Muscle layer of duodenum (tissue), 2 donors: ENCODE data around the gene ATP6V0A4.

ENCODE experiments used
- H3K27ac ChIP-seq: one replicate; pipeline ENCODE4 v1.7.0; 2013; ENCODE audit warnings: mild to moderate bottlenecking, low read length
- H3K27me3 ChIP-seq: one replicate; pipeline ENCODE4 v1.7.0; 2013; ENCODE audit warnings: low read depth, mild to moderate bottlenecking, control low read depth, low read length
- H3K36me3 ChIP-seq, 2 donors: one replicate each; pipeline ENCODE4 v1.7.0; 2013; ENCODE audit warnings: low read length in 2 of 2, control low read depth in 1 of 2, mild to moderate bottlenecking in 1 of 2; ENCODE audit not compliant: insufficient read depth in 2 of 2, control insufficient read depth in 1 of 2
- H3K4me1 ChIP-seq, 2 donors: one replicate each; pipeline ENCODE4 v1.7.0; 2013; ENCODE audit warnings: low read length in 2 of 2, mild to moderate bottlenecking in 2 of 2, control low read depth in 1 of 2, moderate library complexity in 1 of 2; ENCODE audit not compliant: insufficient read depth in 2 of 2, control insufficient read depth in 1 of 2
- H3K4me3 ChIP-seq, 2 donors: one replicate each; pipeline ENCODE4 v1.7.0; 2013; ENCODE audit warnings: low read length in 2 of 2, low read depth in 1 of 2, mild to moderate bottlenecking in 1 of 2
- H3K9me3 ChIP-seq, 2 donors: one replicate each; pipeline ENCODE4 v1.7.0; 2013; ENCODE audit warnings: low read length in 2 of 2, control low read depth in 1 of 2, mild to moderate bottlenecking in 1 of 2; ENCODE audit not compliant: control insufficient read depth in 1 of 2
- donor health status: healthy.

ATP6V0A4 gene

DNA sequence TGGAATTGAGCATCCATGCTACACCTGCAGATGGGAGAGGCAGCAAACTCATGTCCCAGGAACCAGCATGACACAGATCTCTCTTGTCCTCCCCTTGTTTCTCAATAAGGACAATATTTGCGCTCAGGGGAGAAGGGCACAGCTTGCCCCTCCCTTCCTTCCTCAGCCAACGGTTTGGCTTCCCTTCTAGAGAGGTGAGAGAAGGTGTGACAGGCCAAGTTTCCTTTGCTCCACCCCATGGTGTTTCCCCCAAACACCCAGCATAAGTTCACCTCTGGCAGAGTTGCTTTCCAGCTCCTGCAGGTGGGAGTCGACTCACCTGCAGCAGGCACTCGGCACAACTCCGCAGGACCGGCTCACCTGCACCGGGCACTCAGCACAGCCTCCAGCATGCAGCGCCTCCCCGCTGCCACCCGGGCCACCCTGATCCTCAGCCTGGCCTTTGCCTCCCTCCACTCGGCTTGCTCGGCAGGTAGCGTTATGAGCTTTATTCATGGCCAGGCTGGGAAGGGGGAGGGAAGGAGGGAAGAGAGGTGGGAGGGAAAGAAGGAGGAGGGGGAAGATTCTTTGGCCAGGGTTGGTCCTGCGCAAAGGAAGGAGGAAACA is at the start of gene ATP6V0A4, which contains the start of gene TMEM213:
ATP6V0A4 (minus strand) TSS at position 482 of the 606 bp plus-strand sequence. CDS start 26,949 bp downstream, outside the sequence.
TMEM213 (plus strand) TSS at position 280 of the 606 bp plus-strand sequence; CDS start at position 391, 111 bp downstream.
- Histone ChIP-seq H3K9me3 (no peaks in the 10 kb centered on the region), H3K4me1 (no peaks in the 10 kb centered on the region), H3K27me3 (no peaks in the 10 kb centered on the region), H3K4me3 (no peak within 1 kb of the TSS), H3K36me3 (no peaks in the 10 kb centered on the region), H3K27ac (no peak within 1 kb of the TSS)

DNA sequence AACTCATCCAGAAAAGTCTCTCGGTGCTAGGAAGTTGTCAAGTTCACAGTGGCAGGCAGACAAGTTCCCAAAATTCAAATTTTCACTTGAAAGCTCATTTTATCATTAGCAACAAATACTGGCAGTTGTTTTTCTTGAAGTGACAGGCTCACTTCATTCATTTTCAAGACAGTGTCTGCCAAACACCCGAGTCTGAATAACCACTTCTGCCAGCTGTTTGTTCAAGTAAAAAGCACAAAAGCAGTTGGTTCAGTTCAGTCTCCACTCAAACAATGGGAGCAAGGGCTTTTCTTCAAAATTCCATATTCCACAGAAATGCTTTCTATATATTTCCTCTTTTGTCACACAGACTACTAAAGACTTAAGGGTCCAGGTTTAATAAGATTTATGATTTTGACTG is 47.7 kb upstream of the ATP6V0A4 start:
- H3K4me1 ChIP-seq = no peaks in the 10 kb centered on the region
- H3K9me3 ChIP-seq = no peaks in the 10 kb centered on the region
- no peak overlapping the region for H3K4me3 ChIP-seq
- H3K27me3 ChIP-seq = no peaks in the 10 kb centered on the region
- H3K36me3 ChIP-seq = no peaks in the 10 kb centered on the region
- no peak overlapping the region for H3K27ac ChIP-seq

DNA sequence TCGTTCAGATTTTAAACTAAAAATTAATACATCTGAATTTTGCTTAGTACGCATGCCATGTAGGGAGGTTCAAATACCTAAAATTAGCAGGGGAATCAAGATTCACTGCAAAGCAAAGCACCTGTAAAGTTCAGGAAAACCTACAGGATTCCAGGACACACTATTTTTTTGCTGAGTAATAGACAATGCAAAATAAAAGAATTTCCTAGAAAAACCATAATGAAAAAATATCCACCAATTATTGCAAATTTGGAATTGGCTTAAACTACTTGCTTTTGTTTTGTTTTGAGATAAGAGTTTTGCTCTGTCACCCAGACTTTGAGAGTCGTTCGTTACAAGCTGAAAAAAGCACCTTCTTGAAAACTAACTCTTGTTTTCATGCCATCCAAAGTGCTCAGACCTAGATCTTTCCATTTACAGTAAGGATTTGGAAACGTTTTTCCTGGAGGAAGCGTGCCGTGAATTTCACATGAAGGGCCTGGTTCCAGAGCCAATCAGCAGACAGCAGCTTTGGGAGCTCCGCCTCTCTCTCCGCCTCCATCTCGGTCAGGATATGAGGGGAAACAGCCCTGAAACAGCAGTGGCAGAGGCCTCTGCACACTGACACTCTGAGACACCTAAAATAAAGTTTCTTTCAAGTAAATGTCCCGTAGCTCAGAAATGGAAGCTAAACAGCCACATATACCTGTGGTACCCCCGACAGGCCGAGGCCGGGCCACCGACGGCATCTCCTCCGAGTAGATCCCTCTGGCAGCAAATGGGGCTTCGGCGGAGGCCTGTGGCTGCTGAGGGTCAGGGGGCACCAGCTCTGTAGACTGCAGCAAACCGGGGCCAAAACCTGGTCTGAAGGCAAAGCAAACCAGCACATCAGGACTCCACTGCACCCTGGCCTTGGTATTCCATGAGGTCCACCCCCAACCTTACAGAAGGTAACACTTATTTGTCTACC is 45.9 kb upstream of the ATP6V0A4 start:
- Histone ChIP-seq H3K4me3 (no peak overlapping the region), H3K27me3 (no peaks in the 10 kb centered on the region), H3K27ac (no peak overlapping the region), H3K36me3 (no peaks in the 10 kb centered on the region), H3K9me3 (no peaks in the 10 kb centered on the region), H3K4me1 (no peaks in the 10 kb centered on the region)

DNA sequence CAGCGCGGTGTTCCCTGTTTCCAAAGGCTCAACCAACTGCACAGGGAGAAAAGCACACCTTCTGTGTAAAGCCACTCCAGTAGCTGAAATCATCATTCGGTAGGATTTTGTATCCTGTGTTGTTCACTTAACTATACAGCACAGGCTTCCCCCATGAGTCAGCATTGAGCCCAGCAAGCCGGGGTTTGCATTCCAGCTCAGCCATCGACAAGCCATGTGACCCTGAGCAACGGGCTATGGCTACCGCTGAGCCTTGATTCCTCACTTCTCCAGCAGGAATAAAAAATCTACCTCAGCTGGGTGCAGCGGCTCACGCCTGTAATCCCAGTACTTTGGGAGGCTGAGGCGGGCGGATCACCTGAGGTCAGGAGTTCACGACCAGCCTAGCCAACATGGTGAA is 44.1 kb upstream of the ATP6V0A4 start:
- H3K4me1 ChIP-seq = peaks cover 0 to under 1% of the 10 kb centered on the region in 2 donors
- no peak overlapping the region for H3K4me3 ChIP-seq
- H3K36me3 ChIP-seq = no peaks in the 10 kb centered on the region
- H3K27me3 ChIP-seq = no peaks in the 10 kb centered on the region
- no peak overlapping the region for H3K27ac ChIP-seq
- no peaks in the 10 kb centered on the region for H3K9me3 ChIP-seq

DNA sequence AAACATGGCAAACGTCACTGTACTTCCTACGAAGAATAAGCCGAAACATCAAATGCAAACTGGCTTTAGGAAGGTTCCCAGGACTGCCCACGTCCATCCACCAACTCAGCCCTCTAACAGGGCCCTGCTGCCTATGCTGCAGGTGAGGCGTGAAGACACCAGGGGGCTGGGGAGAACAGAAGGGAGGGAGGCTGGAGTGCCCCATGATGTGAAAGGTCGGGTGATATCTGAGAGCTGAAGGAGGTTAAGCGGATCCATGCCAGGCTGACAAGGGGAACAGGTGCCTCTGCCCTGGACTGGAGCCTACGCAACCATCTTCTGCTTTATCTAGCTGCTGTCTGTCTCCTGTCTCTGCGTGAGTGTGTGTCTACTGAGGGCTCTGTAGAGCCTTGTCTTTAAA is 40.2 kb upstream of the ATP6V0A4 start:
- H3K9me3 ChIP-seq = no peaks in the 10 kb centered on the region
- H3K36me3 ChIP-seq = no peaks in the 10 kb centered on the region
- H3K27ac ChIP-seq = no peak overlapping the region
- H3K27me3 ChIP-seq = no peaks in the 10 kb centered on the region
- H3K4me1 ChIP-seq = peaks cover 0 to 4% of the 10 kb centered on the region in 2 donors
- H3K4me3 ChIP-seq = no peak overlapping the region

DNA sequence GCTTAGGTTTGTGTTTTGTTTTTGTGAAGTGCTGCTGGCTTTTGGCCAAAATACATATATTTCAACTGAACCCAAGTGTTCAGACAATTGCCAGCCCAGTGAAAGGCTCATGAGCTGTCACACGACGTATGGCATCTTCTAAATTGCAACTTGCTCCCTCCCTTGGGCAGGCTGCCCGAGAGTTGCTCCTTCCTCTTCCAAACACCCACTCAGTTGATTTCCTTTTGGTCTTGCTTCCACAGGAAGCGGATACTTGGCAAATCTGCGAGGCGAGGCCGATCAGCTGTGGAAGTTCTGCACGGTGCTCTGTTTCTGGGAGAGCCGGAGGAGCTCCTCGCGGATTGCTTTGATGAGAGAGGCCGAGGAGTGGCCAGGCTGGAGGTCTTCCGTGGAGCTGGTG is 39.6 kb upstream of the ATP6V0A4 start:
- peaks cover 0 to 4% of the 10 kb centered on the region in 2 donors for H3K4me1 ChIP-seq
- H3K9me3 ChIP-seq = no peaks in the 10 kb centered on the region
- no peaks in the 10 kb centered on the region for H3K36me3 ChIP-seq
- H3K27me3 ChIP-seq = no peaks in the 10 kb centered on the region
- H3K4me3 ChIP-seq = no peak overlapping the region
- H3K27ac ChIP-seq = no peak overlapping the region

DNA sequence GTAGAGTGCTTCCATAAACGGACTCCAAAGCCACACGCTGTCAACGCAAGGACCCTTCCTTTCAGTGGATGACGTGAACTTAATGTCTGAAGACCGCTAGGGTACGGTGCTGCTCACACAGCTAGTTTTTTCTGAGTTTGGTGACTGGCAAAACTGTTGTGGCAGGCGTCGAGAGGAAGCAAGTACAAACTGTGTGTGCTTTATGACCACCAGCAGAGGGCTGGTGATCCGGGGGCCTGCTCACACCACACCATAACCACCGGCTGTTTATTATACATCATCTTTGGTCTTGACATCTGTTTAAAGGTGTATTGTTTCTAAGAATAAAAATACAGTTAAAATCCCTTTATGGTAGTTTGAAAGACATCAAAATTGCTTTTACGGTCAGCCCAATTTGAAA is 37.1 kb upstream of the ATP6V0A4 start:
- no peaks in the 10 kb centered on the region for H3K36me3 ChIP-seq

DNA sequence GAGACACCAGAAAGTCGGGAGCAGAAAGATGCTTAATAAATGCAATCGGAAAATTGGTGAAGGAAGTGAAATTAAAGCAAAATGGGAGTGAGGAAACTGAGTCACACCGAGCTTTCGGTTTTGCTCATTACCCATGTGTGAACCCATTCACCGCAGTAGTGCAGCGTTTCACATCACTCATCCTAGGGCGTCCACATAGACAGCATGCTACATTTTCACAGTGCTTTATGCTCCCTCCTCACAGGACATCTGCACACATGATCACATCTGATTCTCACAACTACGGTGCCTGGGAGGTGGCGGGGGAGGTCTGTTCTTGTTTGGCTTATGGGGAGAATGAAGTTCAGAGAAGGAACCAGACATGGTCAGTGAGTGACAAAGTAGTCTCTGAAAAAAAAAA is 36.6 kb upstream of the ATP6V0A4 start:
- no peak overlapping the region for H3K27ac ChIP-seq
- no peak overlapping the region for H3K4me3 ChIP-seq
- H3K36me3 ChIP-seq = no peaks in the 10 kb centered on the region
- H3K4me1 ChIP-seq = peaks cover 0 to 4% of the 10 kb centered on the region in 2 donors
- no peaks in the 10 kb centered on the region for H3K9me3 ChIP-seq
- H3K27me3 ChIP-seq = no peaks in the 10 kb centered on the region

More for the DNA sequence above, 37.1 kb upstream of the ATP6V0A4 start:
- Histone ChIP-seq H3K9me3 (no peaks in the 10 kb centered on the region), H3K4me3 (no peak overlapping the region), H3K27ac (no peak overlapping the region), H3K27me3 (no peaks in the 10 kb centered on the region), H3K4me1 (peaks cover 0 to 4% of the 10 kb centered on the region in 2 donors)

DNA sequence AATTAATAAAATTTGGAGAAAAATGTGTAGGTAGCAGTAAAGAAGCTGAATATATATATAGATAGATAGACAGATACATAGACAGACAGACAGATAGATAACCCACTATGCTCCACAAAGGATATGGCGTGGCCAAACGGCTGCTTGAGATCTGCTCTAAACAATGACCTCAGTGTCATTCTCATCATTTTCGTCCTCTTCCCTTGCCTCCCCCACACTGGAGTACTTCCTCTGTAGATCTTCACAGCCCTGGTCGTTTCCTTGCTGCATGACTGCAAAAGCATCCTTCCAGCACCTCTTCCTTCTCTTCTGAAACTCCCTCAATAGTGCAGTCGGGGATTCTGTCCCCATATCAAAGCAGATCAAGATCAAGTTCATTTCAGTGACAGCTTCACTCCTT is 35.6 kb upstream of the ATP6V0A4 start:
- Histone ChIP-seq H3K4me1 (peaks cover 0 to 4% of the 10 kb centered on the region in 2 donors), H3K27me3 (no peaks in the 10 kb centered on the region), H3K9me3 (no peaks in the 10 kb centered on the region), H3K27ac (no peak overlapping the region), H3K4me3 (no peak overlapping the region), H3K36me3 (no peaks in the 10 kb centered on the region)

DNA sequence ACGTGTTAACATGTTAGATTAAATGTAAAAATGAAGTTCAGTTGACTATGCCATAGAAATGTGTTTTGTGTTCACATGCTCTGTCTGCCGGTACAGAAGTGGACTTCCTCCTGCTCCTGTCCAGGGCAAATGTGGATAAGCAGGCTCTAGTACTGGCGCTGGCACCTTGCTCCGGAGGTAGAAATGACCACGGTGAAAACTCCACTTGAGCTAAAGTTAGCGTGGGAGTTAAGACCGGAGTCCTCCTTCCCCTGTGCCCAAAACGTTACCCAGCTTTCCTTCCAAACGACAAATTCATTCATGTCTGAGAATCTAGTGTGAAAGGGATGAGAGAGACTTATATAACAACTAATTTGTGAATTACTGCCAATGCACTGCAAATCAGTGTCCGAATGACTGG is 35.0 kb upstream of the ATP6V0A4 start:
- peaks cover 0 to 4% of the 10 kb centered on the region in 2 donors for H3K4me1 ChIP-seq
- H3K4me3 ChIP-seq = no peak overlapping the region
- H3K27me3 ChIP-seq = no peaks in the 10 kb centered on the region
- no peak overlapping the region for H3K27ac ChIP-seq
- no peaks in the 10 kb centered on the region for H3K36me3 ChIP-seq
- H3K9me3 ChIP-seq = no peaks in the 10 kb centered on the region

DNA sequence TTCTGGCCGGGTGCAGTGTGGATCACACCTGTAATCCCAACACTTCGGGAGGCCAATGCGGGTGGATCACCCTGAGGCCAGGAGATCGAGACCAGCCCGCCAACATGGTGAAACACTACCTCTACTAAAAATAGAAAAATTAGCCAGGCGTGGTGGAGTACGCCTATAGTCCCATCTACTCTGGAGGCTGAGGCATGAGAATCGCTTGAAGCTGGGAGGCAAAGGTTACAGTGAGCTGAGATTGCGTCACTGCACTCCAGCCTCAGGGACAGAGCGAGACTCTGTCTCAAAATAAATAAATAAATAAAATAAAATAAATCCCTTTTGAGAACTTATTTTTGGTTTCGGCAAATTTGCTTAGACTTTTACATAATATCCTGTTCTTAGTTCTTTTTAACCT is 31.3 kb upstream of the ATP6V0A4 start:
- no peak overlapping the region for H3K4me3 ChIP-seq
- H3K27ac ChIP-seq = no peak overlapping the region
- H3K36me3 ChIP-seq = no peaks in the 10 kb centered on the region
- no peaks in the 10 kb centered on the region for H3K4me1 ChIP-seq
- no peaks in the 10 kb centered on the region for H3K27me3 ChIP-seq
- peaks cover 0 to 3% of the 10 kb centered on the region in 2 donors for H3K9me3 ChIP-seq
